ENCODE results near the gene SNX8.

Gene SNX8, protein sequence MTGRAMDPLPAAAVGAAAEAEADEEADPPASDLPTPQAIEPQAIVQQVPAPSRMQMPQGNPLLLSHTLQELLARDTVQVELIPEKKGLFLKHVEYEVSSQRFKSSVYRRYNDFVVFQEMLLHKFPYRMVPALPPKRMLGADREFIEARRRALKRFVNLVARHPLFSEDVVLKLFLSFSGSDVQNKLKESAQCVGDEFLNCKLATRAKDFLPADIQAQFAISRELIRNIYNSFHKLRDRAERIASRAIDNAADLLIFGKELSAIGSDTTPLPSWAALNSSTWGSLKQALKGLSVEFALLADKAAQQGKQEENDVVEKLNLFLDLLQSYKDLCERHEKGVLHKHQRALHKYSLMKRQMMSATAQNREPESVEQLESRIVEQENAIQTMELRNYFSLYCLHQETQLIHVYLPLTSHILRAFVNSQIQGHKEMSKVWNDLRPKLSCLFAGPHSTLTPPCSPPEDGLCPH

DNA sequence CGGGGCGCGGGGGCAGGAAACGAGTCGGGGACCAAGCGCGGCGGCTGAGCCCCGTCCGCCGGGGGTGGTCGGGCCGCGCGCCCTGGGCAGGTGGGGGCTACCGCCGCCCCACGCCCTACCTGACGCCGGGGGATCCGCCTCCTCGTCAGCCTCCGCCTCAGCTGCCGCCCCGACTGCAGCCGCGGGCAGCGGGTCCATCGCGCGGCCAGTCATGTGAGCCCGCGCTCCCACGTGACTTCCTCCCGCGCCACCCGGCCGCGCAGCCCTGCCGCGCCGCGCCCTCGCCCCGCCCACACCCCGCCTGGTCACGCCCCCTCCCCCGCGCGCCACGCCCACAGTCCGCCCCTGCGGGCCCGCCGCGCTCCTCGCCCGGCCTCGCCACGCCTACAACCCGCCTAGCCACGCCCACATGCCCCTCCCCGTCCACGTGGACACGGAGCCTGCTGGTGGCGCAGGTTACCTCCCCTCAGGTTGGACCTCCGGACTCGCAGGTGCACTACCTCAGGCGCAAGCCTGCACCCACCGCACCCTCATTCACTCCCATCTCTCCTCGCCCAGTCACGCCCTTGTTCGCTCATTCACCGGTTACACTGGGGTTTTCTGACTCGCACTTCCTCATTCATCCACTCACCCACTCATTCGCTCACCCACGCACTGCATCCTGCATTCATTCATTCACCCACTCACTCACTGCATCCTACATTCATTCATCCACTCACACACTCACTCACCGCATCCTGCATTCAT lies at the start of gene SNX8:
Gene SNX8, minus strand, starts transcription at position 233 of the 747 bp plus-strand sequence. Its CDS starts 20 bp downstream, at position 213.
- H3K27ac ChIP-seq = peak within 1 kb of the TSS; percentile 67; the same call in 1 of the 2 replicates

DNA sequence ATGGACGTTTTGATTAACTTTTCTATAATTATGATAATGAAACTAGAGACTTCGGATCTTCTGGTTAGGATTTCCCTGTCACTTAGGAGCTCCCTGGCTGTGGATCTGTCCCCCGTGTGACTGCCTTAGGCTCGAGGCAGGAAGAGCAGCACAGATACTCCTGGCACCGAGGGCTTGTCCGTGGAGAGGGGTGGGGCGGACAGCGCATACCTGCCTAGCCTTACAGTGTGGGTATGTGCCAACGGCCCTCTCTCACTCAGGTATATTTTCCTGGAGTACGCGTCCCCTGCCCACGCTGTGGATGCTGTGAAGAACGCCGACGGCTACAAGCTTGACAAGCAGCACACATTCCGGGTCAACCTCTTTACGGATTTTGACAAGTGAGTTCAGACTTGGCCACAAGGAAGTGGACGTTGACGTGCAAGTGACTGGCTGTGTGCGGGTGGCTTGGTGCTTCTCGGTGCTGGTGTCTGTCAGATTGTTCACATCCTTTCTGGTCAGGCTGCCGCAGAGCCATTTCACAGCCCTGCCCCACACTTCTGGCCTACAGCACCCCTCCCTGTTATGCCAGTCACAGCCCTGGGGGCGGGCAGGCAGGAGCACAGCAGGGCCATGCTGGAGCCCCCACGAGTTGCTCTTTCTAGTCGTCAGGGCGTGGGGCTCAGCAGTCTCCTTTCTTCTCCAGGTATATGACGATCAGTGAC lies 48.3 kb upstream of the SNX8 start:
- TF ChIP-seq, protein P1, sequence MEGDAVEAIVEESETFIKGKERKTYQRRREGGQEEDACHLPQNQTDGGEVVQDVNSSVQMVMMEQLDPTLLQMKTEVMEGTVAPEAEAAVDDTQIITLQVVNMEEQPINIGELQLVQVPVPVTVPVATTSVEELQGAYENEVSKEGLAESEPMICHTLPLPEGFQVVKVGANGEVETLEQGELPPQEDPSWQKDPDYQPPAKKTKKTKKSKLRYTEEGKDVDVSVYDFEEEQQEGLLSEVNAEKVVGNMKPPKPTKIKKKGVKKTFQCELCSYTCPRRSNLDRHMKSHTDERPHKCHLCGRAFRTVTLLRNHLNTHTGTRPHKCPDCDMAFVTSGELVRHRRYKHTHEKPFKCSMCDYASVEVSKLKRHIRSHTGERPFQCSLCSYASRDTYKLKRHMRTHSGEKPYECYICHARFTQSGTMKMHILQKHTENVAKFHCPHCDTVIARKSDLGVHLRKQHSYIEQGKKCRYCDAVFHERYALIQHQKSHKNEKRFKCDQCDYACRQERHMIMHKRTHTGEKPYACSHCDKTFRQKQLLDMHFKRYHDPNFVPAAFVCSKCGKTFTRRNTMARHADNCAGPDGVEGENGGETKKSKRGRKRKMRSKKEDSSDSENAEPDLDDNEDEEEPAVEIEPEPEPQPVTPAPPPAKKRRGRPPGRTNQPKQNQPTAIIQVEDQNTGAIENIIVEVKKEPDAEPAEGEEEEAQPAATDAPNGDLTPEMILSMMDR (conservative IDR thresholded peaks at IDR 0.05) = no peak
- H3K27ac ChIP-seq = no peak overlapping the region

More for the DNA sequence above, at the start of gene SNX8:
- TF ChIP-seq, protein P1 (conservative IDR thresholded peaks at IDR 0.05) = no peak

DNA sequence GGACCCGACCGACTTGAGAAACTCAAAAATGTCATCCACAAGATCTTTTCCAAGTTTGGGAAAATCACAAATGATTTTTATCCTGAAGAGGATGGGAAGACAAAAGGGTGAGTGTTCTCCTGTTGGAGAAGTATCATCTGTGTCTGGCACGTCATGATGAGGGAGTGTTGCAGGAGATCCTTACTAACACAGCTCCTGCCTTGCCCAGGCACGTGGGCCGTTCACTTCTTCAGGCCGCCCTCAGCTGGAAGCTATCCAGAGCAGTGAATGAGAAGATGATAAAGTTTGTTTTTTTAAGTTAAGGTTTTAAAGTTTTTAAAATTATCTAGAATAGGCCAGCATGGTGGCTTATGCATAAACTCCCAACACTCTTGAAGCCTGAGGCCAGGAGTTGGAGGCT lies 46.6 kb upstream of the SNX8 start:
- TF ChIP-seq, protein P1 (conservative IDR thresholded peaks at IDR 0.05) = no peak
- no peak overlapping the region for H3K27ac ChIP-seq

DNA sequence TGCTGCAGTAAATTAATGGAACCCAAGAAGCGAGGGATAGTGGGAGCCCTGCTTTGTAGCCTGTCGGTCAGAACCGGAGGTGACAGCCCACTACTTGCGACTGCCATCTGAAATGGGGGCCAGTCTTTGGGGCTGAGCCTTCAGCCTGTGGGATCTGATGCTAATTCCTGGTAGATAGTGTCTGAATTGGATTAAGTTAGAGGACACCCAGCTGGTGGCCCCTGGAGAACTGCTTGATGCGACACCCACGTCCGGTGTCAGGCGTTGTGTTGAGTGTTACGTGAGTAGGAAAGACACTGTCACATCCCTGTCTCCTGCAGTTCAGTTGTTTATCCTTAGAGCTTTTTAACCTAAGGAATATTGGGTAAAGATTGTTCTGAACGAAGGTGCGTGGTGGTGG lies 45.4 kb upstream of the SNX8 start:
- TF ChIP-seq, protein P1 (conservative IDR thresholded peaks at IDR 0.05) = no peak
- H3K27ac ChIP-seq = no peak overlapping the region

DNA sequence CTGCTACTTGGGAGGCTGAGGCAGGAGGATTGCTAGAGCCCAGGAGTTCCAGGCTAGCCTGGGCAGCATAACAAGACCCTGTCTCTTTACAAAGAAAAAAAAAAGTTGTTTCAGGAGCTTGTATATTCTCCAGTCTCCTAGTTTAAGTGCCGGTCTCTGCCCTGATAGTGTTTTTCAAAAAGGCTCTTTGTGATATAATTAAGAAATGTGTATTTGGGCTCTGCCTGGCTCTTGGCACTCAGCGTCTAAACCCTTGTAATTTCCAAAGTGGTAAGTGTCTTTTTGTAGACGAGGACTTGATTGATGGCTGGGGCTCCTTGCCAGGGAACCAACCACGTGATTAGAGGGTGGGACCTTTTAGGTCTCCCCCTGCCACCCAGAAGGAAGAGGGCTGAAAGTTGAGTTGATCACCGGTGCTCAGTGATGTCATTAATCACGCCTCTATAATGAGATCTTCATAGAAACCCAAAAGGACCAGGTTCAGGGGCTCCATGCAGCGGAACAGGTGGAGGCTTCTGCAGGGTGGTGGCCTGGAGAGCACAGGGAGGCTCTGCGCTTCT lies 44.8 kb upstream of the SNX8 start:
- H3K27ac ChIP-seq = peak overlapping the region; percentile 9; the same call in 1 of the 2 replicates

DNA sequence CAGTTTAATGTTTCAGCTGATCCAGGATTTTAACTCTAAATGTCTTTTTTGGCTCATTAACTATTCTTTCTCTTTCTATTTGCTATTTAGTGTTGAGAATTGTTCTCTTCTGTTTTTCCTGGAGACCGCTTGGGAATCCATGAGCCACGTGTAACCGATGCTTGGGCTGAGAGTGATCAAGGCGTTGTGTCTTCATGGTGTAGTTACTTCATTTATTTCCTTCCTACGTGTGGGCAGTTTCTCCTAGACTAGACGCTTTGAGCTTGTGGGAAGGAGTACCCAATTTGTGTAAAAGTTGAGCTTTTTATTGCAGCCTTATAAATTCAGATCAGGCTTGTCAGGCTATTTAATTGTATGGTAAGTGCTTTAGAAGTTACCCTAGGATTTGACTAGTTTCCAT lies 43.3 kb upstream of the SNX8 start:
- H3K27ac ChIP-seq = peak overlapping the region; percentile 100; the same call in 1 of the 2 replicates

More for the DNA sequence above, 44.8 kb upstream of the SNX8 start:
- TF ChIP-seq, protein P1 (conservative IDR thresholded peaks at IDR 0.05) = no peak

More for the DNA sequence above, 43.3 kb upstream of the SNX8 start:
- TF ChIP-seq, protein P1 (conservative IDR thresholded peaks at IDR 0.05) = no peak
